Measurements from ENCODE around the gene DTNB. TPM values are rescaled to one million over a fixed set of nuclear protein-coding genes. Genes with fewer than 3 reads are reported as not detected.

Gene DTNB
- total and polyA plus RNA-seq, 2 donors (not counting 1 experiment from before 2014, with no cell fraction given), result 25.7 to 37.3 TPM

- Mint-ChIP-seq H3K4me3 (no peak overlapping the region), H3K9me3 (ENCODE audit: insufficient read depth) (no peaks in the 10 kb centered on the region), H3K27me3 (no peaks in the 10 kb centered on the region), H3K4me1 (peaks cover 31% of the 10 kb centered on the region), H3K27ac (no peak overlapping the region)
- no peak overlapping the region for H2AFZ ChIP-seq (ENCODE audit: insufficient read depth, low read depth, low read length, poor library complexity, severe bottlenecking)
- DNase-seq (no peak), ATAC-seq (ENCODE audit: low read depth) (no peak)
- ChIA-PET POLR2A (interaction anchor here (0.6 to 2.6 kb wide), 2 partner anchors 12 to 21 kb away, joined by 9 to 28 read pairs; no protein-coding TSS in a partner anchor), CTCF (interaction anchor here (0.7 to 4.3 kb wide), 5 partner anchors 11 to 54 kb away, joined by 3 to 109 read pairs (median 4); no protein-coding TSS in a partner anchor)
- H3K36me3 ChIP-seq (replicated peaks in 1 of 2; ENCODE audit: control extremely low read depth in 1 of 2, control insufficient read depth in 1 of 2, extremely low read depth in 1 of 2, insufficient read depth in 2 of 2, low read length in 1 of 2), result no peaks in the 10 kb centered on the region
- peaks cover 5% of the 10 kb centered on the region for H3K79me2 ChIP-seq (ENCODE audit: control insufficient read depth, insufficient read depth, low read length)
- no peak overlapping the region for H3K9ac ChIP-seq (ENCODE audit: low read length)
- no peak overlapping the region for H3K4me2 ChIP-seq (replicated peaks; ENCODE audit: low read depth, low read length, poor library complexity, severe bottlenecking)
- H3K27ac ChIP-seq (ENCODE audit: low read length in 2 of 2), result no peak overlapping the region
- H4K20me1 ChIP-seq (ENCODE audit: control insufficient read depth, insufficient read depth, low read length, poor library complexity, severe bottlenecking), result no peaks in the 10 kb centered on the region
- peaks cover 0 to 7% (median 0%) of the 10 kb centered on the region in 3 donors for H3K9me3 ChIP-seq (ENCODE audit: control extremely low read depth in 1 of 3, control insufficient read depth in 2 of 3, insufficient read depth in 1 of 3, low read length in 2 of 3)
- no peaks in the 10 kb centered on the region for H3K27me3 ChIP-seq (replicated peaks in 1 of 4; ENCODE audit: control extremely low read depth in 1 of 4, control insufficient read depth in 3 of 4, insufficient read depth in 4 of 4, low read length in 3 of 4)
- no peak overlapping the region for H3K4me3 ChIP-seq (ENCODE audit: control extremely low read depth in 1 of 5, extremely low read depth in 1 of 5, insufficient read depth in 1 of 5, low read depth in 2 of 5, low read length in 4 of 5)
- intact Hi-C loops (cut with micrococcal nuclease), result no loop called here
- 100% methylated on average over 4 of the region's 5 CpGs for WGBS (ENCODE audit: insufficient coverage)
- H3K4me1 ChIP-seq (ENCODE audit: control insufficient read depth in 2 of 2, insufficient read depth in 2 of 2, low read length in 2 of 2), result peaks cover 31 to 41% of the 10 kb centered on the region in 2 donors
- TF ChIP-seq EZH2 (IDR thresholded peaks at IDR 0.05; ENCODE audit: borderline replicate concordance, insufficient read depth, low read depth, low read length, poor library complexity, severe bottlenecking), result no peak
- TF ChIP-seq, protein P1, sequence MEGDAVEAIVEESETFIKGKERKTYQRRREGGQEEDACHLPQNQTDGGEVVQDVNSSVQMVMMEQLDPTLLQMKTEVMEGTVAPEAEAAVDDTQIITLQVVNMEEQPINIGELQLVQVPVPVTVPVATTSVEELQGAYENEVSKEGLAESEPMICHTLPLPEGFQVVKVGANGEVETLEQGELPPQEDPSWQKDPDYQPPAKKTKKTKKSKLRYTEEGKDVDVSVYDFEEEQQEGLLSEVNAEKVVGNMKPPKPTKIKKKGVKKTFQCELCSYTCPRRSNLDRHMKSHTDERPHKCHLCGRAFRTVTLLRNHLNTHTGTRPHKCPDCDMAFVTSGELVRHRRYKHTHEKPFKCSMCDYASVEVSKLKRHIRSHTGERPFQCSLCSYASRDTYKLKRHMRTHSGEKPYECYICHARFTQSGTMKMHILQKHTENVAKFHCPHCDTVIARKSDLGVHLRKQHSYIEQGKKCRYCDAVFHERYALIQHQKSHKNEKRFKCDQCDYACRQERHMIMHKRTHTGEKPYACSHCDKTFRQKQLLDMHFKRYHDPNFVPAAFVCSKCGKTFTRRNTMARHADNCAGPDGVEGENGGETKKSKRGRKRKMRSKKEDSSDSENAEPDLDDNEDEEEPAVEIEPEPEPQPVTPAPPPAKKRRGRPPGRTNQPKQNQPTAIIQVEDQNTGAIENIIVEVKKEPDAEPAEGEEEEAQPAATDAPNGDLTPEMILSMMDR (IDR thresholded peaks at IDR 0.05), result no peak
Observed at GRCh38 chr2:25374827-25375226, 298.6 kb downstream of the DTNB start.

DNA sequence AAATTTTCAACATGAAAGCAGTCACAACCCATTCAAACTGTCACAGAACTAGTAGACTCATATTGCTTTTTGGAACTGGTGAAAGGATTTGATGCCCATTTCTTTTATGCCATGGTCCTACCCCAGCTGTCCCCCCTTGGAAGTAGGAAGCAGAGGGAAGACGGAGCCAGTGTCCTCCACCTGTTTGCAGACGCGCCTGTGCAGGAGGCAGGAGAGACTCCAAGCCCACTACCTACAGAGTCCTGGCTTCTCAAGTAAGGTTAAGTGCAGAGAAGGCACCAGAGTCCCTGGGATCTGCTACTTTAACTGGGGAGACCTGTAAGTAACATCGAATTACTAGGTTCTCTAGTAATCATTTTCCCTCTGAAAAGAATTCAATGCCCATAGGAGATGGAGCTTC is 299.0 kb downstream of the DTNB start:
- Histone ChIP-seq H2AFZ (ENCODE audit: insufficient read depth, low read depth, low read length, poor library complexity, severe bottlenecking) (no peak overlapping the region), H3K27ac (ENCODE audit: low read length in 2 of 2) (no peak overlapping the region), H3K36me3 (replicated peaks in 1 of 2; ENCODE audit: control extremely low read depth in 1 of 2, control insufficient read depth in 1 of 2, extremely low read depth in 1 of 2, insufficient read depth in 2 of 2, low read length in 1 of 2) (no peaks in the 10 kb centered on the region), H3K9ac (ENCODE audit: low read length) (no peak overlapping the region), H3K4me3 (ENCODE audit: control extremely low read depth in 1 of 5, extremely low read depth in 1 of 5, insufficient read depth in 1 of 5, low read depth in 2 of 5, low read length in 4 of 5) (no peak overlapping the region), H3K27me3 (replicated peaks in 1 of 4; ENCODE audit: control extremely low read depth in 1 of 4, control insufficient read depth in 3 of 4, insufficient read depth in 4 of 4, low read length in 3 of 4) (no peaks in the 10 kb centered on the region), H3K79me2 (ENCODE audit: control insufficient read depth, insufficient read depth, low read length) (peaks cover 5% of the 10 kb centered on the region), H3K4me2 (replicated peaks; ENCODE audit: low read depth, low read length, poor library complexity, severe bottlenecking) (no peak overlapping the region), H3K9me3 (ENCODE audit: control extremely low read depth in 1 of 3, control insufficient read depth in 2 of 3, insufficient read depth in 1 of 3, low read length in 2 of 3) (peaks cover 0 to 7% (median 0%) of the 10 kb centered on the region in 3 donors), H3K4me1 (ENCODE audit: control insufficient read depth in 2 of 2, insufficient read depth in 2 of 2, low read length in 2 of 2) (peaks cover 31 to 38% of the 10 kb centered on the region in 2 donors), H4K20me1 (ENCODE audit: control insufficient read depth, insufficient read depth, low read length, poor library complexity, severe bottlenecking) (no peaks in the 10 kb centered on the region)
- ATAC-seq (ENCODE audit: low read depth) (no peak), DNase-seq (peak; percentile 6)
- peaks cover 31% of the 10 kb centered on the region for H3K4me1 Mint-ChIP-seq
- TF ChIP-seq, protein P1 (IDR thresholded peaks at IDR 0.05), result no peak
- no peak for TF ChIP-seq EZH2 (IDR thresholded peaks at IDR 0.05; ENCODE audit: borderline replicate concordance, insufficient read depth, low read depth, low read length, poor library complexity, severe bottlenecking)
- CTCF ChIA-PET, result interaction anchor here (0.7 to 3.8 kb wide), 3 partner anchors 12 to 55 kb away, joined by 3 to 30 read pairs (median 16); no protein-coding TSS in a partner anchor
- POLR2A ChIA-PET, result interaction anchor here (0.6 kb wide), 1 partner anchor 21 kb away, joined by 9 read pairs; no protein-coding TSS in a partner anchor
- WGBS (ENCODE audit: insufficient coverage), result 100% methylated on average over 3 of the region's 4 CpGs
- no peak overlapping the region for H3K4me3 Mint-ChIP-seq
- intact Hi-C loops (cut with micrococcal nuclease), result no loop called here
- H3K9me3 Mint-ChIP-seq (ENCODE audit: insufficient read depth), result no peaks in the 10 kb centered on the region
- no peak overlapping the region for H3K27ac Mint-ChIP-seq
- no peaks in the 10 kb centered on the region for H3K27me3 Mint-ChIP-seq

Measured in B cell (primary cell).